Neuronal stem cell (in vitro differentiated cells): Measurements from ENCODE around the gene TIAM2.
A peak's percentile ranks its signal among the peaks of the same experiment; 100 is the strongest.

Source experiments
- DNase-seq: peaks from one replicate; pipeline ENCODE4 v3.0.0-alpha.2; 2013; ENCODE audit warnings: low spot score
- H2AFZ ChIP-seq: one replicate; pipeline ENCODE4 v1.6.1; 2013; ENCODE audit warnings: mild to moderate bottlenecking, low read length, inconsistent platforms
- H2AK5ac ChIP-seq: 2 replicates; pipeline ENCODE4 v1.6.1; 2013; ENCODE audit warnings: low read depth, mild to moderate bottlenecking, inconsistent platforms, low read length, moderate library complexity, mixed read lengths
- H2BK120ac ChIP-seq: 2 replicates; pipeline ENCODE4 v1.6.1; 2013; ENCODE audit warnings: low read depth, mild to moderate bottlenecking, inconsistent platforms, low read length, moderate library complexity, mixed read lengths
- H2BK12ac ChIP-seq: one replicate; pipeline ENCODE4 v1.6.1; 2013; ENCODE audit warnings: low read length, inconsistent platforms
- H2BK15ac ChIP-seq: 2 replicates; pipeline ENCODE4 v1.6.1; 2013; ENCODE audit warnings: mild to moderate bottlenecking, low read length, inconsistent platforms, mixed read lengths
- H2BK5ac ChIP-seq: one replicate; pipeline ENCODE4 v1.6.1; 2013; ENCODE audit warnings: inconsistent platforms, mild to moderate bottlenecking, low read length, moderate library complexity
- H3K14ac ChIP-seq: one replicate; pipeline ENCODE4 v1.6.1; 2013; ENCODE audit warnings: low read length, inconsistent platforms
- H3K18ac ChIP-seq: 2 replicates; pipeline ENCODE4 v1.6.1; 2013; ENCODE audit warnings: low read length, inconsistent platforms
- H3K23ac ChIP-seq: 2 replicates; pipeline ENCODE4 v1.6.1; 2013; ENCODE audit warnings: low read depth, mild to moderate bottlenecking, mixed read lengths, low read length, inconsistent platforms; ENCODE audit not compliant: poor library complexity
- H3K27ac ChIP-seq: replicated peaks from 3 replicates; pipeline ENCODE4 v1.5.1; 2013; ENCODE audit warnings: low read length, inconsistent platforms
- H3K27me3 ChIP-seq, 3 experiments: 2 replicates each; pipeline ENCODE4 v1.6.1; 2013; ENCODE audit warnings: low read length in 3 of 3, mild to moderate bottlenecking in 2 of 3, inconsistent platforms in 1 of 3, low read depth in 1 of 3, mixed read lengths in 1 of 3, moderate library complexity in 1 of 3; ENCODE audit not compliant: control insufficient read depth in 3 of 3, insufficient read depth in 3 of 3
- H3K36me3 ChIP-seq, 2 donors: replicated peaks in 1 of 2; 2 replicates each; pipeline ENCODE4 v1.6.1; 2013; ENCODE audit warnings: low read length in 2 of 2; ENCODE audit not compliant: control insufficient read depth in 2 of 2, insufficient read depth in 2 of 2
- H3K4ac ChIP-seq: 2 replicates; pipeline ENCODE4 v1.6.1; 2013; ENCODE audit warnings: inconsistent platforms, mild to moderate bottlenecking, low read length, moderate library complexity
- H3K4me1 ChIP-seq, 2 donors: 1 replicate in 1 of 2; 2 replicates in 1 of 2; pipeline ENCODE4 v1.6.1; 2013; ENCODE audit warnings: low read length in 2 of 2, low read depth in 1 of 2; ENCODE audit not compliant: control insufficient read depth in 2 of 2, insufficient read depth in 1 of 2
- H3K4me2 ChIP-seq: one replicate; pipeline ENCODE4 v1.6.1; 2013; ENCODE audit warnings: mild to moderate bottlenecking, low read length, inconsistent platforms; ENCODE audit not compliant: insufficient read depth, poor library complexity, severe bottlenecking
- H3K4me3 ChIP-seq, 2 donors: 2 replicates each; pipeline ENCODE4 v1.5.1; 2013; ENCODE audit warnings: low read length in 2 of 2, mild to moderate bottlenecking in 2 of 2, inconsistent platforms in 1 of 2, moderate library complexity in 1 of 2
- H3K79me1 ChIP-seq: one replicate; pipeline ENCODE4 v1.6.1; 2013; ENCODE audit warnings: low read depth, mild to moderate bottlenecking, inconsistent platforms, low read length, moderate library complexity
- H3K9ac ChIP-seq: one replicate; pipeline ENCODE4 v1.6.1; 2013; ENCODE audit warnings: mild to moderate bottlenecking, low read depth, low read length, inconsistent platforms; ENCODE audit not compliant: poor library complexity
- H3K9me3 ChIP-seq, 2 donors: replicated peaks in 1 of 2; 2 replicates each; pipeline versions ENCODE3 to v1.6.1; 2013; ENCODE audit warnings: low read length in 2 of 2, mild to moderate bottlenecking in 2 of 2, inconsistent platforms in 1 of 2, low read depth in 1 of 2, mixed read lengths in 1 of 2, moderate library complexity in 1 of 2; ENCODE audit not compliant: control insufficient read depth in 2 of 2, insufficient read depth in 1 of 2
- H4K8ac ChIP-seq: one replicate; pipeline ENCODE4 v1.6.1; 2013; ENCODE audit warnings: low read depth, mild to moderate bottlenecking, inconsistent platforms, low read length, moderate library complexity
- H4K91ac ChIP-seq: one replicate; pipeline ENCODE4 v1.6.1; 2013; ENCODE audit warnings: low read length, low read depth, mild to moderate bottlenecking, inconsistent platforms; ENCODE audit not compliant: poor library complexity
- WGBS, 2 donors: extraction: QIAGEN DNeasy Blood & Tissue Kit; methylation state at CpG; one replicate each; pipeline ENCODE4 v1.1.7; 2013; ENCODE audit warnings: missing lambda C conversion rate in 2 of 2, mixed read lengths in 1 of 2; ENCODE audit not compliant: insufficient read length in 2 of 2, insufficient replicate concordance in 1 of 2; ENCODE audit errors: extremely low coverage in 2 of 2; 5-methylcytosine and 5-hydroxymethylcytosine counted together

TIAM2 gene

DNA sequence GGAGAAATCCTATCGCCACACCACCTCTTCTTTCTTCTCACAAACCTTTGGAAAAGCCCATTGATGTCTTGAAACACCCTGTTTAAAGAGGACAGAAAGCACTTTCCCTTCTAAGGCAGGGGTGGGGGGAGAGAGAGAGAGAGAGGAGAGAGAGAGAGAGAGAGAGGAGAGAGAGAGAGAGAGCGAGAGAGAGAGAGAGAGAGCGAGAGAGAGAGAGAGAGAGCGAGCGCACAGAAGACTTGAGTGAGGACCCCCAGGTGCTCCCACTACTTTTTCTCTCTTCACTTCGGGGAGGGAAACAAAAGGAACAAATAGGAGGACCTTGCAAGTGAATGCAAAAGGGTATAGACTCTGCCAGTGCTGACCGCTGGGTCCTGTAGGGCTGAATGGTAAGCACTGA lies 52.4 kb downstream of the TIAM2 start:
- H2AK5ac ChIP-seq, result no peak overlapping the region
- H3K9me3 ChIP-seq, result no peaks in the 10 kb centered on the region
- H2BK5ac ChIP-seq, result no peak overlapping the region
- H3K9ac ChIP-seq, result no peak overlapping the region
- no peak overlapping the region for H2BK120ac ChIP-seq
- no peaks in the 10 kb centered on the region for H3K27me3 ChIP-seq
- H2AFZ ChIP-seq, result no peak overlapping the region
- H3K36me3 ChIP-seq, result no peaks in the 10 kb centered on the region
- H3K4me3 ChIP-seq, result no peak overlapping the region
- H3K4me2 ChIP-seq, result no peak overlapping the region
- DNase-seq, result no peak
- no peak overlapping the region for H3K27ac ChIP-seq
- no peak overlapping the region for H3K4ac ChIP-seq
- H4K91ac ChIP-seq, result peak overlapping the region; percentile 88
- no CpG with 5 or more reads among the region's 7 CpGs for WGBS, 2 donors
- H2BK12ac ChIP-seq, result no peak overlapping the region
- peaks cover 2% of the 10 kb centered on the region in 2 donors for H3K4me1 ChIP-seq
- H4K8ac ChIP-seq, result no peak overlapping the region
- no peak overlapping the region for H3K14ac ChIP-seq
- H3K79me1 ChIP-seq, result no peaks in the 10 kb centered on the region
- H2BK15ac ChIP-seq, result no peak overlapping the region
- H3K23ac ChIP-seq, result no peak overlapping the region
- H3K18ac ChIP-seq, result no peak overlapping the region

DNA sequence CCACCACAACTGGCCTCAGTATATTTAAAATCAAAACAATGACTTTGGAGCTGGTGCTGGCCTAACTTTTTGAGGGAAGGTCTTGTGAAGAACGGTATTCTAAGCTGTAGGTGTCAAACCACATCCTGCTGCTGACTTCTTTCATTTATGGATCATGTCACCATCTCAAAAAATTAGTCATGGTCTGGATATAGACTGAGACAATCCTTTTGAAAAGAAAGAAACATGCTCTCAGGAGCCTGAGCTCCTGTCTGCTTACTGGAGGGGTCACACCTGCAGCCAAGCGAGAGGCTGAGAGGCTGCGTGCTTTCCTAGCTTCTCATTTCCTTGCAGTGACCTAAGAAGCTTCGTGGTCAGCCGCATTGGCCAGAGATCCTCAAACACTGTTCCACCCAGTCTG lies 55.2 kb downstream of the TIAM2 start:
- peaks cover 2% of the 10 kb centered on the region in 2 donors for H3K4me1 ChIP-seq
- no peak for DNase-seq
- no peaks in the 10 kb centered on the region for H3K27me3 ChIP-seq
- no peak overlapping the region for H3K4ac ChIP-seq
- no CpG with 5 or more reads among the region's 5 CpGs for WGBS, 2 donors
- no peak overlapping the region for H3K9ac ChIP-seq
- no peak overlapping the region for H3K4me3 ChIP-seq
- H3K27ac ChIP-seq, result no peak overlapping the region
- H2BK5ac ChIP-seq, result no peak overlapping the region
- H2AFZ ChIP-seq, result no peak overlapping the region
- H2BK12ac ChIP-seq, result no peak overlapping the region
- H3K18ac ChIP-seq, result no peak overlapping the region
- no peak overlapping the region for H3K14ac ChIP-seq
- no peak overlapping the region for H2BK120ac ChIP-seq
- no peak overlapping the region for H2AK5ac ChIP-seq
- H3K23ac ChIP-seq, result no peak overlapping the region
- H3K4me2 ChIP-seq, result no peak overlapping the region
- H3K79me1 ChIP-seq, result no peaks in the 10 kb centered on the region
- no peak overlapping the region for H4K8ac ChIP-seq
- no peak overlapping the region for H4K91ac ChIP-seq
- H2BK15ac ChIP-seq, result no peak overlapping the region
- no peaks in the 10 kb centered on the region for H3K9me3 ChIP-seq
- H3K36me3 ChIP-seq, result no peaks in the 10 kb centered on the region

DNA sequence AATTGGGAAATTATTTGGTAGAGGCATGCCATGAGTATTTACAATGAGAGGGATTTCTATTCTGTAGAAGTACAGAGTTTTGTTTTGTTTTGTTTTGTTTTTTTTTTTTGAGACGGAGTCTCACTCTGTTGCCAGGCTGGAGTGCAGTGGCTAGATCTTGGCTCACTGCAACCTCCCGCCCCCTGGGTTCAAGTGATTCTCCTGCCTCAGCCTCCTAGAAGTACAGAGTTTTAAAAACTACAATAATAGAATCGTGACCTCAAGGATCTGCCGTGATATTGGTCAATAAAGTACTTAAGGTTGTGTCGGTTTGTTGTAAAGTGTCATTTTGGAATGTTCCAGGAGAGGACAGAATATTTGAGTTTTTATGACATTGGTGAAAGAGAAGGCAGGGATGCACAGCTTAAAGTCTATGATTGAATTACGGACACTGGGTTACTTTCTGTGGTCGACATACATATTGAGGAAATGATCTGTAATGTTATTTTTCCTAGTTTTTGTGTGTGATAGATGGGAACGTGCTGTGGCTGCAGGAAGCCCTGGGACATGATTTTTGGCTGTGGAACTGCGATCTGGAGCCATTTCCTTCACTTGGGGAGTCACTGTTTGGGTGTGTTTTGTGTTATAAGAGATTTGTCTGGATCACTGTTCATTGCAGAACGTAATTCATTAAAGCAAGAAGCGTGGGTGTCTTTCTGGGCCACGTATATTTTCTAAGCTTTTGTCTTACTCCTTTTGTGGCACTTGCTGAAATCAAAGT lies 59.6 kb downstream of the TIAM2 start:
- WGBS, 2 donors, result no CpG with 5 or more reads among the region's 12 CpGs
- Histone ChIP-seq H2AK5ac (no peak overlapping the region), H3K27me3 (no peaks in the 10 kb centered on the region), H3K27ac (no peak overlapping the region), H2BK15ac (no peak overlapping the region), H3K4me1 (peaks cover 0 to 2% of the 10 kb centered on the region in 2 donors), H3K4me2 (no peak overlapping the region), H2BK5ac (no peak overlapping the region), H3K4ac (no peak overlapping the region), H3K18ac (no peak overlapping the region), H4K8ac (no peak overlapping the region), H3K9ac (no peak overlapping the region), H2BK120ac (no peak overlapping the region), H3K79me1 (no peaks in the 10 kb centered on the region), H3K23ac (no peak overlapping the region), H4K91ac (no peak overlapping the region), H3K36me3 (no peaks in the 10 kb centered on the region), H2AFZ (no peak overlapping the region), H3K4me3 (no peak overlapping the region), H2BK12ac (no peak overlapping the region), H3K14ac (no peak overlapping the region), H3K9me3 (no peaks in the 10 kb centered on the region)
- no peak for DNase-seq

DNA sequence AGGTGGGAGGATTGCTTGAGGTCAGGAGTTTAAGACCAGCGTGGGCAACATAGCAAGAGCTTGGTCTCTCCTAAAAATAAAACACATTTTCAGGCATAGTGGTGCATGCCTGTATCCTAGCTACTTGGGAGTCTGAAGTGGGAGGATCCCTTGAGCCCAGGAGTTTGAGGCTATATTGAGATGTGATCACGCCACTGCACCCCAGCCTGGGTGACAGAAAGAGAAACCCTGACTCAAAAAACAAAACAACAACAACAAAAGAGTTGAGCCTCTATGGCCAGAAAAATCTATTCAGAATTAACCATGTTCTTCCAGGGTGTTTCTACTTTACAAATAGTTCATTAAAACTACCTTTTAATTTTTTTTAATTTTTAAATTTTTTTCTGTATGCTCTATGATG lies 60.6 kb downstream of the TIAM2 start:
- no peak for DNase-seq
- no peak overlapping the region for H4K91ac ChIP-seq
- no peak overlapping the region for H3K4me3 ChIP-seq
- H2BK15ac ChIP-seq, result no peak overlapping the region
- no peak overlapping the region for H4K8ac ChIP-seq
- no peak overlapping the region for H2AK5ac ChIP-seq
- H3K79me1 ChIP-seq, result no peaks in the 10 kb centered on the region
- no peak overlapping the region for H2AFZ ChIP-seq
- no peak overlapping the region for H3K23ac ChIP-seq
- H3K4me1 ChIP-seq, result peaks cover 0 to 2% of the 10 kb centered on the region in 2 donors
- no peak overlapping the region for H2BK120ac ChIP-seq
- H3K4me2 ChIP-seq, result no peak overlapping the region
- H3K9me3 ChIP-seq, result no peaks in the 10 kb centered on the region
- no peak overlapping the region for H2BK5ac ChIP-seq
- WGBS, 2 donors, result no CpG with 5 or more reads among the region's 2 CpGs
- no peak overlapping the region for H3K27ac ChIP-seq
- H3K36me3 ChIP-seq, result no peaks in the 10 kb centered on the region
- no peak overlapping the region for H3K9ac ChIP-seq
- H2BK12ac ChIP-seq, result no peak overlapping the region
- H3K14ac ChIP-seq, result no peak overlapping the region
- no peaks in the 10 kb centered on the region for H3K27me3 ChIP-seq
- no peak overlapping the region for H3K18ac ChIP-seq
- no peak overlapping the region for H3K4ac ChIP-seq
